GM18858 (cell line): ENCODE data around the gene LBHD2.
"Not testable (repeated sequence)": the region's sequence is repeated elsewhere in the genome, so short reads cannot be mapped to it uniquely, and the experiment has no call there.

Experiments used
- ATAC-seq: cut with Tn5 transposase; IDR thresholded peaks from one replicate; pipeline ENCODE4 v1.9.1; 2021; ENCODE audit not compliant: unreplicated experiment

The LBHD2 gene

GRCh38 chr14:103118018-103118662, 34.1 kb downstream of the LBHD2 start:
- no peak for ATAC-seq

GRCh38 chr14:103118663-103119404, 34.8 kb downstream of the LBHD2 start:
- ATAC-seq, result no peak

- ATAC-seq, result not testable (repeated sequence)
Measured at GRCh38 chr14:103119527-103119926, 35.5 kb downstream of the LBHD2 start.

GRCh38 chr14:103121121-103121845, 37.3 kb downstream of the LBHD2 start:
- ATAC-seq, result no peak

- no peak for ATAC-seq
Measured at GRCh38 chr14:103121846-103122584, 38.0 kb downstream of the LBHD2 start.

- no peak for ATAC-seq
Measured at GRCh38 chr14:103122585-103122946, 38.6 kb downstream of the LBHD2 start.

GRCh38 chr14:103122947-103123633, 39.1 kb downstream of the LBHD2 start, which contains the start of gene TNFAIP2:
TSS of gene TNFAIP2 (plus strand) at chr14:103123461. CDS start at chr14:103126458, 2,997 bp downstream.
- ATAC-seq, result no peak

GRCh38 chr14:103123634-103124500, 39.9 kb downstream of the LBHD2 start:
- ATAC-seq, result no peak

- ATAC-seq, result no peak
Measured at GRCh38 chr14:103124501-103125001, 40.5 kb downstream of the LBHD2 start.

- no peak for ATAC-seq
Measured at GRCh38 chr14:103125098-103126070, 41.4 kb downstream of the LBHD2 start.

- ATAC-seq, result no peak
Measured at GRCh38 chr14:103126088-103126872, 42.3 kb downstream of the LBHD2 start.

GRCh38 chr14:103126873-103127304, 42.9 kb downstream of the LBHD2 start:
- no peak for ATAC-seq

- ATAC-seq, result no peak
Measured at GRCh38 chr14:103127356-103127755, 43.3 kb downstream of the LBHD2 start.

- ATAC-seq, result no peak
Measured at GRCh38 chr14:103127861-103128598, 44.0 kb downstream of the LBHD2 start.

- no peak for ATAC-seq
Measured at GRCh38 chr14:103128631-103129300, 44.8 kb downstream of the LBHD2 start.

GRCh38 chr14:103129301-103130016, 45.4 kb downstream of the LBHD2 start:
- no peak for ATAC-seq
